HG03432 (cell line): Measurements from ENCODE around the gene TSC22D1.
"Not testable (repeated sequence)": the region's sequence is repeated elsewhere in the genome, so short reads cannot be mapped to it uniquely, and the experiment has no call there.

Experiments used
- ATAC-seq: cut with Tn5 transposase; IDR thresholded peaks from one replicate; pipeline ENCODE4 v1.9.1; 2021; ENCODE audit warnings: mild to moderate bottlenecking, moderate library complexity; ENCODE audit not compliant: unreplicated experiment

The TSC22D1 gene

DNA sequence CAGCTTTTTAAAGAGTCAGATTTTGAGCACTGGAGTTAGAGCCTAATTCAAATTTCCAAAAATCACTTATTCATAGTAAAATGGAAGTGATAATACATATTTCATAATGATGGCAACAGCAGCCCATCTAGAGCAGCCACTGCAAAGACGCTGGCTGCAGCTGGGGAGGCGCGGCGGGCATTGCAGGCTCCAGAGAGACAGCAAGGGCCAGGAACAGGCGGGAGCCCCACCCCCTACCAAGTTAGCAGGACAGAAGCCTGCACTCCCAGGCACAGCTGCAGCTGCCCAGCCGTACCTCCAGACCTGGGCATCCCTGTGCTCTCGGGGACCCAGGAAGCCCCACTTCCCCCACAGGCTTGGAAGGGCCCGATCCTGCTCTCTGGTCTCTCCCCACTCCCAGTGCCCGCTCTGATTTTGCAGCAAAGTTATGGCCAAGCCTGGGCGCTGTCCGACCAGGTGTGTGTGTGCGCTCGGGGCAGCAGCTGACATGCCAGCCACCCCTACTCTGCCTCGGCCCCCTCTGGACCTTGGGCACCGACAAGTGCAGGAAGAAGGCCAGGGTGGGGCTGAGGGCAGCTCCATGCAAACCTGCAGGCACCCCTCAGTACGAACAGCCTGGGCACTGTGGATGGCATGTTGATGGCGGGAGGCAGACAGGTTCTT is 117.7 kb downstream of the TSC22D1 start:
- ATAC-seq, result no peak

DNA sequence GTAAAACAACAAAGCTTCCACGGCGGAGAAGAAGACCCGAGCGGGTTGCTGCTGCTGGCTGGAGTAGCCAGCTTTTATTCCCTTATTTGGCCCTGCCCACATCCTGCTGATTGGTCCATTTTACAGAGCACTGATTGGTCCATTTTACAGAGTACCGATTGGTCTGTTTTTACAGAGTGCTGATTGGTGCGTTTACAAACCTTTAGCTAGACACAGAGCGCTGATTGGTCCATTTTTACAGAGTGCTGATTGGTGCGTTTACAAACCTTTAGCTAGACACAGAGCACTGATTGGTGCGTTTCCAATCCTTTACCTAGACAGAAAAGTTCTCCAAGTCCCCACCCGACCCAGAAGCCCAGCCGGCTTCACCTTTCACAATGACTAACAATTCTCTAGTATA is 119.9 kb downstream of the TSC22D1 start:
- ATAC-seq, result not testable (repeated sequence)

DNA sequence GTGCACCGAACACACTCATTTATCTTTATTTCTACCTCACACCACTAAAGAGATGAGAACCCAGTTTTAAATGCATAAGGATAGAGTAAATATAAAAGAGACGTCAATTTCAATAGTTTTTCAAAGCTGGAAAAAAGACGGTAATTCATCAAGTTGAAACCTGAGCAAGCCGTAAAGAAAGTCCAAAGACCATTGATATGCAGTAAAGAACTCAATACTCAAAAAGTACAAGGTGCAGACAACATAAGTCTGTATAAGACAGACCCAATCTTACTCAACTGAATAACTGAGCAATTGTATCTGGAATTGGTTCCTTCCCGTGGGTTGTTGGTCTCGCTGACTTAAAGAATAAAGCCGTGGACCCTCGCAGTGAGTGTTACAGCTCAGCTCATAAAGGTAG is 120.4 kb downstream of the TSC22D1 start:
- no peak for ATAC-seq

DNA sequence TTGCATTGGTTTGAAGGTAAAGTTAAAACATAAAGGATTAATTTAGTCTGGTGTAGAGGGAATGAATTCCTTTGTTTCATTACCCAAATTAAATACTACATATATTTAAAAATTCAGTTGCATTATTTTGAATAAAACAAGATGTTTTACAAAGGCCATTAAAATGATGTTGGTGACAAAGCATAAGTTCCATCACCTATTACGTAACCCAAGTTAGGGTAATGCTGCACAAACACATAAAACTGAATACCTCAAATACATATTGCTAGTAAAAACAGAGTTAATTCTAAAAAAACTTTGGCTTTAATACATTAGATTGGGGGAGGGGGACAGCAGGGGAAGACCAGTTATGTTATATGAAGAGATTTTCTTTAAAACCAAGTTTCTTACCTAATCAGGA is 122.2 kb downstream of the TSC22D1 start:
- no peak for ATAC-seq

DNA sequence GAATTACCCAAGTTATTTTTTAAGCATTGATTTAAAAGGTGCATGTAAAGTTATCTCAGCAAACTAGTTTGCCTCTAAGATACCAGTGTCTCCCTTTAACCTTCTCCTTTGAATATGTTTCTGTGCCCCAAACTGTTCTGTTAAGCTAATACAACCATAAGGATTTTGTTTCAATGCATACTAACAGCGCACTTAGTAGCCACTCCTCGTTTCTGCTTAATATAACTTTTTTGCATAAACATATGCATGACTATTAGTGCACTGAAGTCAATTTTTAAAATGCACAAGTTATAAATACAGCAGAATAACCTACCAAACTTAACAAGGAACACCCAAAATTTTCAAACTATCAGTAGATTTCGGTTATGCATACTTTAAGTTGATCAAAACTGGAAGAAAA is 123.1 kb downstream of the TSC22D1 start:
- no peak for ATAC-seq

DNA sequence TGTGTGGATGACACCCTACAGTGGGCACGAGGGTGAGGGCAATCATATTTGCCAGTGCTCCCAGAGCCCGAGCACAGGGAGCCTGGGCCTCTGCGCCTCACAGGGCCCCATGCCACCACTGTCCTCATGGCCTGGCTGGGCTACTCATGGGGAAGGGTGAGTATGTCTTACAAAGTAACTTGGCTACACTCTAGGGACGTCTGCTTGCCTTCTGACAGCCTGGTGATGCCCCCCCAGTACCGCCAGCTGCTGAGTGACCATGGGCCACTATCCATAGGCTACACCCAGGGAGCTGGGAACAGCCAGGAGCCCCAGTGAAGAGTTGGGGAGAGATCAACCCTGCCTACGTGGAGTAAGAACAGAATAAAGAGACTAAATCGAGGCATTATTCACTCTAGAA is 123.7 kb downstream of the TSC22D1 start:
- no peak for ATAC-seq

DNA sequence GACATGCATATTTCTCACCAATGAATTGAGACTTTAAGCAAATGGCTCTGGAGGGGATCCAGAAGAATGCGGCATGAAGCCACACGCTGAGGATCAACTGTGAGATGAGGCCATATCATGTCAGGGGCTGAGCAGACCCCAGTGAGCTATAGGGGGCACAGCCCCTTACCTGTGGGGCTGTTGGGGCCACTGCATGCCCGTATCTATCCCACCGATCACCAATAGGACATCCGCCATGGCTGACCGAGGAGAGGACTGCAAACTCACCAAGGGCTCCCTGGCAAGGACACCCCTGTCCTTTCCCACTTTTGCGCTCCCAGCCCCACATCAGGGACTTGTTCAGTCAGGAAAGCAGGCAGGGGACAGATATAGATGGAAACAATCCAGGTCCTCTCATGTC is 124.5 kb downstream of the TSC22D1 start:
- no peak for ATAC-seq

DNA sequence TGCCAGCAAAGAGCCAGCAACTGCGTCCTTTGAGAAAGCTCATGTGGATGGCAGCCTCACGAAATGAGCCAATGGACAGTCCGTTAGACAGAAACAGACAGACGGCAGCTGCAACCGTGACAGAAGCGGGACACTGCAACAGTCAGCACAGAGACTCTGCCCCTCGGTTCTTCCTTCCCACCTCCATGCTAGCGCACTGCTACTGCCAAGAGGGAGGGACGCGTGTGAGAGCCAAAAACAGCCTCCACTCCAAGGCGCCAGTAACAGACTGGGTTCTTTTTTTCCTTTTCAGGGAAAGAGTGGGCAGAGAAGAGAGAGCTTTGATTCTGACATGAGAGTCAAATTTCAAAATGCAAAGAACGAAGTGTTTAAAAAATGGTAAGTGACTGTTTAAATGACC is 125.0 kb downstream of the TSC22D1 start:
- ATAC-seq, result no peak

DNA sequence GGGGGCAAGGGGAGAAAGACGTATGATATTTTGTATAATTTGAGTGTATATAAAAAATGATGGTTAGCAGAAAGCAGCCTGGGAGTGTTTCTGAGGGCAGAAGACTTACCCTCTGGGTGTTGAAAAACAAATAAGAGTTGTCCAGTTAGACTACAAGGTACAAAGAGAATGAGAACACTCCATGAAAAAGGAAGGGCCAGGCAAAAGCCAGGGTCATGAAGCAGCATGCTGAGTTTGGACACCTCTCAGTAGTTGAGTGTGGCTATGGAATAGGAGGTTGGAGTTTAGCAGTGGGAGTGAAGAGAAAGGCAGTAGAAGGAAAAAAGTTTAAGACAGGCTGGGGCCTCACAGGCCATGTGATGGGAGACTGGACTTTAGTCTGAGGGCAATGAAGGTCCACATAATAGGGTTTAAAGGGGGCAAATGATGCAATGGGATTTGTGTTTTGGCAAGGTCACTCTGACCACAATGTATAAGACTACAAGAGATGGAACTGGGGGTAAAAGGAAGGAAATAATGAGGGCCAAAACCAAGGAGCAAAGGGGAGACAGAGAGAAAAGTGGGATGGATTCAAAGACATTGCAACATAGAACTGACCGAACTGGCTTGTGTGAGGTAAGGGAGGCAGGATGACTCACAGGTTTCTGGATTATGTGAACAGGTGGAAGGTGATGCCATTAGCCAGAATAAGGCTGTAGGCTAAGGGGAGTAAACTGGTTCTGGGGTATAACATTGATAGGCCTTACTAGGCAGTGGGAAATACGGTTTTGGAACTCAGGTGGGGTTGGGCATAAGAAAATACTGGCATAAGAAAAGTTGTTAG is 125.9 kb downstream of the TSC22D1 start:
- no peak for ATAC-seq

DNA sequence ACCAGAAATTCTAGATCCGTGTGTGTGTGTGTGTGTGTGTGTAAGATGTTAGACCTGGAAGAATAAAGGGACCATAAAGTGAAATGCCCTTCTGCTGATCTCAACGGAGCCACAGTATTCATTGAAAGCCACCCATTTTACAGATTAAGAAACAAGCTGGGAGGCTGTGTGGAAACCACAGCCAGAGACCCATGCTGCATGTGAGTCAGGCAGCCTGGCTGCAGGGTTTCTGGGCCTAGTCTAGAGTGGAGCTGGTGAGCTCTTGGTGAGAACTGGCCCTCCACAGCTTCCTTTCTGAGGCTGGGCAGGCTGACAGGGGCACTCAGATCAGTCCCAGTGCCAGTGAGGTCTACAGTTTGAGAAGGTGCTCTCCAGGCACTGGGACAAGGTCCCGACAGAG is 127.3 kb downstream of the TSC22D1 start:
- ATAC-seq, result no peak

DNA sequence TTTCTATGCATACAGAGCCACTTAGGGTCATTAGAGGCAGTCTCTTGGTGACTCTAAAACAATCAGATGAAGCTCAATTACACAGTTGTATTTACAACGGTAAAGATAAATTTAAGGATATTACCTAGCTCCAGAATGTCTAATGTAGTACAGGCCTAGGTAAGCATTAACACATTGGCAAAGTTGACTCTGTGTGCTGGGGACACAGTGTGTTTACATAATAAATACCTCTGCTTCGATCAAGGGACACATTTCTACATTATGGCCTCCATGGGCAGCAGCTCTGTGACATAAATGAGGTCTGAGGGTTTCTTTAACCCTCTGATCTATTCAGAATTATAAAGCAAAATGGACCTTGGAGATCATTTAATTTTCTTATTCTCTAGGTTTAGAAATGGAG is 127.8 kb downstream of the TSC22D1 start:
- ATAC-seq, result no peak

DNA sequence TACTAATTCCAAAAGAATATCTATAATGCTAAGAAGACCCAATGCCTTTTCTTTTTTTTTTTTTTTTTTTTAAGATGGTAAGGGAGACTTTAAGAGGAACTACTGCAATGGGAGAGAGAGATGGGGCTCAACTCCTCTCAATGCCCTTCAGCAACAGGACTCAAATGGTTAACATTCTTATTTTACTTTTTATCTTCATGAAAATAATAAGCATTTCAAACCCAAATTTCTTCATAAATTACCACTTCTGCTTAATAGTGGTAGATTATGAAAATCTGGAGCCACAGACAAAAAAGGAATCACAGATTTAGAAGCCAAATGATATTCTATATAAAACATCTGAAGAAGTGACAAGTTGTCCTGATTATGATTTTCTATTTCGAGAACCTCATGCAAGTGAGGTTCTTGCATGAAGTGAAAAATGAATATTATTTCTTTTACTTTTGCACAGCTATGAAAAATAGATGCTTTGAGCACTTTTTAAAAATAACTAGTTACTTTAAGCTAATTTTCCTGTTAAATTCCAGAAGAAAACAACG is 128.3 kb downstream of the TSC22D1 start:
- no peak for ATAC-seq

DNA sequence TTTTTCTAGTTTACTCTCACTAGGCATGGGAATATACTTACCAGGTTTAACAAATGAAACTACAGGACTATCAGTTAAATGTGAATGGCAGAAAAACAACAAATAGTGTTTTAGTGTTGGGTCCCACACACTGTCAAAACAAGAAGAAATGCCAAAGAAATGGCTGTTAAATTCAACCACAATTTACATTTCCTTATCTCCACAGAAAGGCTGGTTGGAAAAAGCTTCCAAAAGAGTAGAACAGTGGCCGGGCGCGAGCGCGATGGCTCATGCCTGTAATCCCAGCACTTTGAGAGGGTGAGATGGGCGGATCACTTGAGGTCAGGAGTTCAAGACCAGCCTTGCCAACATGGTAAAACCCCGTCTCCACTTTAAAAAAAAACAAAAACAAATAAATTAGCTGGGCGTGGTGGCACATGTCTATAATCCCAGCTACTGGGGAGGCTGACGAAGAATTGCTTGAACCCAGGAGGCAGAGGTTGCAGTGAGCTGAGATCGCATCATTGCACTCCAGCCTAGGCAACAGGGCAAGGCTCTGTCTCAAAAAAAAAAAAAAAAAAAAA is 136.0 kb downstream of the TSC22D1 start:
- ATAC-seq, result no peak

DNA sequence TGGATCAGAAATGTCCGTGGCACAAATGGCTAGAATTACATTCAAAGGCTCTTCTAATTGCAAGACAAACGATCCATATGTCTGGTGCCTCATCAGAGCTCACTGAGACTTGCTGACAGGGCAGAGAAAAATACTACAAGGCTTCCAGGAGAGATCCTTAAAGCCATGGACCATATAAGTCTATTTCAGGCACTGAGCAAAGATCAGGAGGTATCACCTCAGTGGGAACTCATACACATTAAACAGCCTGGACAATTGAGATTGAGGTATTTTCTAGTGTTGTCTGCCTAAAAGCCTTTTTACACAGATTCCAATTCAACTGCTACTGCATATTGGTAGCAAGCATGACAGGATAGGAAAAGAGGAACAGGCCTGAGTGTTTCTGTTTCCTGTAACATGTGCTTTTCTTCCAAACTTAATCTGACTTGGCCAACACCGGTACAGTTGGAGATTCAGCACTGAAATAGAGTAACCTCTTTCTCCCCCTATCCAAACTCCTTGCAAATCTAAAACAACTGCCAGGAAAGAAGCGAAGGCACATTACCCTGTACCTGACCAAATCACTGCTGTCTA is 136.6 kb downstream of the TSC22D1 start:
- ATAC-seq, result no peak

DNA sequence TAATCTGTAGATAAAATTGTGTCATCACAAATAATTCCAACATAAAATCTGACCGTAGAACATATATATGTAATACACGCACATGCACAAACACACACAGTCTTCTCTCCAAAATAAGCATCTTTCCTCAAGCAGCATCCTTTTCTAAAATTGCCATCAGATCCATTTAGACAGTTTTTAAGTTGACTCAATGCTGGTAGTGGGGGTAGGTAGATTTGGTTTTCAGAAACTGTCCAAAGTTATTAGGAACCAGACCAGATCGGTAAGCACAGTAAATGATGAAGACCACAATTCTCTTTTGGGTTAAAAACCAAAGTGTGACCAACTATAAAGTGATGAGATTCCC is 137.9 kb downstream of the TSC22D1 start:
- no peak for ATAC-seq

DNA sequence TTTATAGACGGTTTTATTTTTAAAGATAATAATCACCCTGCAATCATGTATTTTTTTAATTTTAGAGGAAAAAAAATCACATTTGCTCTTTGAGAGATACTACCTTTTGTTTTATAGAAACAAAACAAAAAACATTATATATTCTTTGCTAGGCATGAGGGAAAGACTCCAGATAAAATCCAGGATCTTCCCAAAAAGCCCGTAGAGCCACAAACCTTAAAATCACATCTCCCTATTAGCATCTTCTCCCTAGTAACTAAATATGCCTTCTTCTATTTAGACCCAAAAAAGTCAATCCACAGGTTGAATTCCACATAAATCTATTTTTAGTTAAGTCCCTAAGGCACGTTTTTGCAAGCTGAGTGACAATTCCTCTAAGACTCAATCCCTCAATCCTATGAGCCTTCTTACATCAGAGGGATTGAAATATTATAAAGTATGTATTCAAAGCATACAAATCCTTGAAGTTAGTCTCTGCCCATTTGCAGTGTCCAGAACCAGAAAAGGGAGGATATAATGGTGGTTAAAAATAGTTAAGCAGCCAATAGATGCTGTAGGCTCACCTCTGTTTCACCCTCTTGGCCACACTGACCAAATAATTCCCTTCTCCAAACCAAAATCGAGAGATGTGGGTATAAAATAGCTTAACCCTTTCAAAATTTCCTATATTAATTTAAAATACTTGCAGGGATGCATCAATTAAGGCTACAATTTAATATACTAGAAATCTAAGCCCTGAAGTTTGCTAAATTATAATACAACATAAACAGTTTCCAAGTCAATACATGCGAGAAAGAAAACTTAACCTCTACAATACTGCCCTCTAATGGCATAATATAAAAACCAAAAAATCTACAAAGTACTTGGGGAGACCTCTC is 138.5 kb downstream of the TSC22D1 start:
- no peak for ATAC-seq

DNA sequence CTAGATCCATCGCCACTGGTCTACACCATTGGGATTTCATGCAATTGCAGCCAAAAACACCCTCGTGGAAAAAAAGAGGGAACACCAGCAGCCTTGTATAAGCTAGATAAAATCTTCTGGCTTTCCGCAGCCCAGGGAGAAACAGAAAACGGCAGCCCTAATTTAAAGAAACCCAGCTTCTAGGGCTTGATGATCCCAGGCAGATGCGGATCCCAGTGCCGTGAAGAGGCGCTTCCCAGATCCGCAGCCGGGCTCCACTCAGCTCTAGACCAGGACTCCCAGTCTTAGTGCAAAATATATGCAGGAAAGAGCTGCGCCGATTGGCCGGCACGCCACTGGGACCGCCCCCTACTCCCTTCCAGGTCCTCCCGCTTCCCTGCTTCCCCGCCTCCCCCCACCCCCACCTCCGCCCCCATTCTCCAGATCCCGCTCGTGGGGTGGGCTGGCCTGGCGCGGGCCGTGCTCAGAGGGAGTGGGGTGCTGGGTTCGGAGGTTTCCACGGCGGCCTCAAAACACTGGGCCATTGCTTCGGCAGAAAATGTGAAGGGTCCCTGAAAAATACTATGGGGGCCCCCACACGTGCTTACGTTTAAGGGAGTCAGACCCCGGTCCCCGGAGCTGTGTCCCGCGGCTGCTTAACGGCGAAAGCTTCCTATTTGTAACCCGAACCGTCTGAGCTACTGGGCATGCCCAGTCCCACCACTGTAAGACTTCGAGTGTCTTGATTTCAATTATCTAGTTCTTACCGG is 139.4 kb downstream of the TSC22D1 start:
- ATAC-seq, result no peak

DNA sequence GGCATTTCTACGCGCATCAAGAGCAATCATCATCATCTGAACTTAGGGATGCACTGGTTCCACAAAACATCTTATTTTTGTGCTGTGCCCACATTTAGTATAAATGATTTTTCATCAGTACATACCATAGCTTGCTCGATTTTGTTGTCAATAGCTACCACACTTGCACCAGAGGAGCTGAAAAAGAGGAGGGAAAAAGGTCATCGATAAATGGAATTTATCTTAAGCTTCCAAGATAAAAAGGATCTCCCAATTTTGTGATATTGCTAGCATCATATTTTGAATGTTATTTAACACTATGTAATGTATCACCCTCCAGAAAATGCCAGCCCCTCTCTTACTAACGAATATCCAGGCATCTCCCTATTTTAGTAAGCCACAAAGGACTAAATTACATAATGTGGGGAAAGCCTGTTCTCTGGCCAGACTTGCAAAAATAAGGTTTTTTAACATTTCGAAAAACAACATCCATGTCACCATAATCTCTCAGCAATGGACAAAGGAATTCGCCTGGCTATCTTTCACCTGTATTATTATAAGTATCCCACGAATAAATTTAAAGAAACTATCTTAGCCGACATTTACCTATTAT is 140.1 kb downstream of the TSC22D1 start:
- no peak for ATAC-seq

DNA sequence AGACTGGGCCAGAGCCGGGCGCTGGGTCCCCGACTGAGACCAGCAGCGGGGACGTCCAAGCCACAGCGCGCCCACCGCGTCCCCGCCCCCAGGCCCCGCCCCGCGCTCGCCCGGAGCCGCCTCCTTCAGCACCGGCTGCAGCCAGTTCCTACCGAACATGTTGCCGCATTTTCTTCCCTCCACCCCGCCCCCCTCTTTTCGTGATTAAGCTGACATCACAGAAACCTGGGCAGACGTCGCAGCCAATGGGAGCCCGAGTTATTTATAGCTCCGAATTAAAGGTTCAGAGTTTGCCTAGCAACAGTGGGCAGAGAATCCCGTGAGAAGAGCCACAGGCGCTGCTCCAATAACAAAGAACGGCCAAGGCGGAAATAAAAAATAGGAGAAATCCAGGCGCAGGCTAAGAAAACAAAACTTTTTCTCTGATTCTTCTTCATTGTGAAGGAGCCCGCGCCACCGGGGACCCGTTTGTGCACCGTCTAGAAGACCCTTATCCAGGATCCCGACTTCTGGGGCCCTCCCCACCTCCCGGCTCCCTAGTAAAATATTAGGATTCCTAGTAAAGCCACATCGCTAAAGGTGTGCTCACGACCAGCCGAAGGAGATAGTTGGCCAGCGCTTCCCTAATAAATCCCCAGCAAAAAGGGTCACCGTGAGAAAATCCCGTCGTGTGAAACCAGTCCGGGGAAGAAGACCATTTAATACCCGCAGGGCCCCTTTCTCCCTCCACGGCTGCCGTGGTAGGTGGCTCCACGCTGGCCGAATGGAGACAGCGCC is 140.8 kb downstream of the TSC22D1 start:
- ATAC-seq, result peak; percentile 82
